Thyroid gland (tissue), 4 donors: ENCODE data around the gene SLC35D1. TPM values are rescaled to one million over a fixed set of nuclear protein-coding genes. Genes with fewer than 3 reads are reported as not detected.

Source experiments
- DNase-seq, 2 donors: peaks; one replicate each; pipeline ENCODE4 v3.0.0-alpha.2; 2019
- H3K27ac ChIP-seq, 3 donors: fragments of 200-600 bp; sonication (generic); 1 replicate in 2 of 3; 2 replicates in 1 of 3; pipeline ENCODE4 v1.5.1; 2016 to 2019; ENCODE audit warnings: mild to moderate bottlenecking in 1 of 3, moderate library complexity in 1 of 3
- H3K27me3 ChIP-seq: fragments of 200-600 bp; sonication (generic); one replicate; pipeline ENCODE4 v1.5.1; 2019
- H3K36me3 ChIP-seq, 2 donors: fragments of 200-600 bp; sonication (generic); one replicate each; pipeline ENCODE4 v1.5.1; 2016 to 2019
- H3K4me1 ChIP-seq, 2 donors: fragments of 200-600 bp; sonication (generic); one replicate each; pipeline ENCODE4 v1.5.1; 2017 to 2019
- H3K4me3 ChIP-seq, 3 donors: fragments of 200-600 bp; sonication (generic); replicated peaks in 1 of 3; 1 replicate in 2 of 3; 2 replicates in 1 of 3; pipeline ENCODE4 v1.5.1; 2016; ENCODE audit warnings: mild to moderate bottlenecking in 1 of 3
- H3K9me3 ChIP-seq: fragments of 200-600 bp; sonication (generic); one replicate; pipeline ENCODE4 v1.5.1; 2017
- POLR2A ChIP-seq, 2 donors: fragments of 450-650 bp; IDR thresholded peaks; one replicate each; pipeline ENCODE4 v1.6.1; 2017; ENCODE audit warnings: antibody characterized with exemption in 2 of 2, mild to moderate bottlenecking in 2 of 2, moderate library complexity in 1 of 2
- WGBS, 2 donors: methylation state at CpG; one replicate each; pipeline ENCODE4 v1.1.5; 2017; 5-methylcytosine and 5-hydroxymethylcytosine counted together
- intact Hi-C: fragments of 100-400 bp; cut with DNase I; formaldehyde crosslinking; loops from one replicate; pipeline ENCODE4 v1.15.1; 2023
- total RNA-seq, 4 donors: library from RNA; depleted of rRNA; stranded (reverse); fragments of >200 nt; gene quantifications; one replicate each; pipeline ENCODE4 v1.2.3, GENCODE V29; 2016
- TF ChIP-seq, protein P1 (sequence below), 6 experiments: fragments of 200-600 bp in 3 of 6; fragments of 450-650 bp in 3 of 6; sonication (generic) in 3 of 6; IDR thresholded peaks; one replicate each; pipeline ENCODE4 v1.5.1; 2016 to 2019; ENCODE audit warnings: antibody characterized with exemption in 6 of 6, mild to moderate bottlenecking in 2 of 6, inconsistent platforms in 1 of 6, moderate library complexity in 1 of 6

SLC35D1 gene
- total RNA-seq, 4 donors from 2014 or later = 15.3 to 22.7 (median 17.0) TPM

DNA sequence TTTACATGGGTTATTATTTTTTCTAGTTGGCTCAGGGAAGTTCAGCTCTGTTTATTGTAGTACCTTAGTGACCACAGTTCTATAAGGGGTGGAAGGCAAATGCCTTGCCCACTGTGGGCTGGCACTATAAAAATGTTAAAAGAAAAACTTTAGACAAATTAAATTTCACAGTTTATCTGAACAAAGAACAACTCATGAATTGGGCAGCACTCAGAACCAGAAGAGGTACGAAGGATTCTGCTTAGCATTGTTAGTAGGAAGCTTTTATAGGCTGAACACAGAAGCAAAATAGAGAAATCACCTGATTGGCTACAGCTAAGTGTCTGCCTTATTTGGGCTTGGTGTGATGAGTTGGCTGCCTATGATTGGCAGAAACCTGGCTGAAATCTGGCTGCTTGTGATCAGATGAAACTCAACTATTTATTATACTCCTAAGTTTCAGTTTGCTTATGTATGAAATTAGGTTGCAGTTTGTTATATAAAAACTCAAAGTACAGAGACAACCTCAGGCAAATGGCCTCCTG is 35.8 kb upstream of the SLC35D1 start:
- Histone ChIP-seq H3K4me1 (no peaks in the 10 kb centered on the region), H3K9me3 (no peaks in the 10 kb centered on the region), H3K27ac (no peak overlapping the region), H3K36me3 (no peaks in the 10 kb centered on the region), H3K27me3 (no peaks in the 10 kb centered on the region), H3K4me3 (no peak overlapping the region)
- WGBS, 2 donors = 86 to 91% methylated on average over 1 of the region's 1 CpG
- intact Hi-C loops = no loop called here
- TF ChIP-seq POLR2A (IDR thresholded peaks at IDR 0.05) = no peak
- TF ChIP-seq, protein P1, sequence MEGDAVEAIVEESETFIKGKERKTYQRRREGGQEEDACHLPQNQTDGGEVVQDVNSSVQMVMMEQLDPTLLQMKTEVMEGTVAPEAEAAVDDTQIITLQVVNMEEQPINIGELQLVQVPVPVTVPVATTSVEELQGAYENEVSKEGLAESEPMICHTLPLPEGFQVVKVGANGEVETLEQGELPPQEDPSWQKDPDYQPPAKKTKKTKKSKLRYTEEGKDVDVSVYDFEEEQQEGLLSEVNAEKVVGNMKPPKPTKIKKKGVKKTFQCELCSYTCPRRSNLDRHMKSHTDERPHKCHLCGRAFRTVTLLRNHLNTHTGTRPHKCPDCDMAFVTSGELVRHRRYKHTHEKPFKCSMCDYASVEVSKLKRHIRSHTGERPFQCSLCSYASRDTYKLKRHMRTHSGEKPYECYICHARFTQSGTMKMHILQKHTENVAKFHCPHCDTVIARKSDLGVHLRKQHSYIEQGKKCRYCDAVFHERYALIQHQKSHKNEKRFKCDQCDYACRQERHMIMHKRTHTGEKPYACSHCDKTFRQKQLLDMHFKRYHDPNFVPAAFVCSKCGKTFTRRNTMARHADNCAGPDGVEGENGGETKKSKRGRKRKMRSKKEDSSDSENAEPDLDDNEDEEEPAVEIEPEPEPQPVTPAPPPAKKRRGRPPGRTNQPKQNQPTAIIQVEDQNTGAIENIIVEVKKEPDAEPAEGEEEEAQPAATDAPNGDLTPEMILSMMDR (IDR thresholded peaks at IDR 0.05) = no peak
- no peak for DNase-seq

DNA sequence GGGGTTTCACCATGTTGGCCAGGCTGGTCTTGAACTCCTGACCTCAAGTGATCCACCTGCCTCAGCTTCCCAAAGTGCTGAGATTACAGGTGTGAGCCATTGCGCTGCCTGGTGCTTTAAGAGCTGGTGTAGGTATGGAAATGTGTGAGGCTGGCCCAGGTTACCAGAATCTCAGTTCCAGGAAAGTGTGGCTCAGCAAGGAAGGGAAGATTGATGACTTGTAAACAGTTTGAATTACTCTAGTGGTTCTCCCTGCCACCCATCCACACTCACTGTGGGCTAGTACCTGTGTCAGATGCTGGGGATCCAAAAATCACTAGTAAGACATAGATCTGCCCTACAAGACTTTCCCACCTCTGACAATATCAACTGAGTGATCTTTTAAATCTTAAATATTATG is 34.5 kb upstream of the SLC35D1 start:
- no peaks in the 10 kb centered on the region for H3K27me3 ChIP-seq
- intact Hi-C loops = no loop called here
- no peaks in the 10 kb centered on the region for H3K36me3 ChIP-seq
- 83 to 100% methylated on average over 1 of the region's 1 CpG for WGBS, 2 donors
- no peaks in the 10 kb centered on the region for H3K9me3 ChIP-seq
- no peak overlapping the region for H3K4me3 ChIP-seq
- no peaks in the 10 kb centered on the region for H3K4me1 ChIP-seq
- no peak for DNase-seq
- no peak overlapping the region for H3K27ac ChIP-seq
- TF ChIP-seq, protein P1 (IDR thresholded peaks at IDR 0.05) = no peak

DNA sequence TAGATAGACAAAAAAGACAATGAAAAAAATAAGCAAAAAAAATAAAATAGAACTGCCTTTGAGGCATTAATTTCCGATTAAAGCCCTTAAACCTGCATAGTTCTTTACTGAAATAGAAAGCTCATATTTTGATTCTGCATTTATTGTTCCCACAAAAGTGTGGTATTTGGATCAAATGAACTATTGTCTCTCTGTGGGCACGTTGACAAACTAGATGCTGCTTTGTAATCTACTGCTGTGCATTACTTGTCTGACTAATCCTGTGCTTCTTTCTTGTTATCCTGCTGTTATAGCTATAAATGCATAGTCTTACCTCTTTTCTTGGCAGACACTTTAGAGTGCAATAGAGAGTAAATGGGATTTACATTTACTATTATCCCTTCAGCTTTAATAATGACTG is 31.4 kb upstream of the SLC35D1 start:
- H3K9me3 ChIP-seq = no peaks in the 10 kb centered on the region
- DNase-seq = no peak
- no peaks in the 10 kb centered on the region for H3K27me3 ChIP-seq
- no peak overlapping the region for H3K27ac ChIP-seq
- H3K36me3 ChIP-seq = no peaks in the 10 kb centered on the region
- H3K4me1 ChIP-seq = no peaks in the 10 kb centered on the region
- no peak overlapping the region for H3K4me3 ChIP-seq
- 68 to 71% methylated on average over 2 of the region's 2 CpGs for WGBS, 2 donors
- TF ChIP-seq, protein P1 (IDR thresholded peaks at IDR 0.05) = no peak
- TF ChIP-seq POLR2A (IDR thresholded peaks at IDR 0.05) = no peak
- intact Hi-C loops = no loop called here

DNA sequence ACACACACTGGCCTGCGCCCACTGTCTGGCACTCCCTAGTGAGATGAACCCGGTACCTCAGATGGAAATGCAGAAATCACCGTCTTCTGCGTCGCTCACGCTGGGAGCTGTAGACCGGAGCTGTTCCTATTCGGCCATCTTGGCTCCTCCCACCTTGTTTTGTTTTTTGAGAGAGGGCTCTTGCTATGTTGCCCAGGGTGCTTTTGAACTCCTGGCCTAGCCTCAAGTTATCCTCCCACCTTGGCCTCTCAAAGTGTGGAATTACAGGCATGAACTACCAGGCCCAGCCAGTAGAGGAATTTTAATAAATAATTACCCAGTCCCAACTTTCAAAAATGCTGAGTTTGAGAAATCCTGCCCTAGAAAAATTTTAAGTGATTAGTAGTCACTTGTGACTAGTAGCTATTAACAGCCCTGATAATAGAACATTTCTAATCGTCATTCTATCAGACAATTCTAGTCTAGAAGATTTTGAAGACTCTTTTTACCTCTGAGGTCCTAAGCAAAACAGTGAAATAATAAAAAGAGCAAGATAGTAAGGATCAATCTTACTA is 30.9 kb upstream of the SLC35D1 start:
- no peak overlapping the region for H3K27ac ChIP-seq
- H3K36me3 ChIP-seq = no peaks in the 10 kb centered on the region
- no peaks in the 10 kb centered on the region for H3K4me1 ChIP-seq
- 96 to 97% methylated on average over 7 to 9 of the region's 9 CpGs for WGBS, 2 donors
- H3K4me3 ChIP-seq = no peak overlapping the region
- H3K27me3 ChIP-seq = no peaks in the 10 kb centered on the region
- no peaks in the 10 kb centered on the region for H3K9me3 ChIP-seq
- no peak for DNase-seq
- TF ChIP-seq POLR2A (IDR thresholded peaks at IDR 0.05) = no peak
- TF ChIP-seq, protein P1 (IDR thresholded peaks at IDR 0.05) = no peak
- intact Hi-C loops = no loop called here

DNA sequence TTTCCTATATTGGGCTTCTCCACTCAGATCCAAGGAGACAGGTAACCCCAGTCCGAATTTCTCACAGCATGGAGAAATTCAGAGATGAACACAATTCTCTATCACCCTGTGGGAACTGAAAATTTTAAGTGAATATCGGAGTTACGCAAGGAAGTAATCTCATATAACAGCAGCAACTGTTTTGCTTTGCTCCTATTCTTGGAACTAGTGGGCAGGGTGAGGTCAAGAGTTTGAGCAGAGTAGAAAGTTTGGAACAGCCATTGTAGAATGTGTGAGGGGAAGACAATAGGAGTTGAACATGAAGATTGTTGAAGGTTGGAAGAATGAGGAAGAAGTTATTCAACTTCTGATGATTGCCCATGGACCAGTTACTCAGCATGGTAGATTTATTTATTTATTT is 24.3 kb upstream of the SLC35D1 start:
- no peak overlapping the region for H3K4me3 ChIP-seq
- intact Hi-C loops = no loop called here
- DNase-seq = no peak
- H3K4me1 ChIP-seq = no peaks in the 10 kb centered on the region
- TF ChIP-seq POLR2A (IDR thresholded peaks at IDR 0.05) = no peak
- TF ChIP-seq, protein P1 (IDR thresholded peaks at IDR 0.05) = no peak
- no peak overlapping the region for H3K27ac ChIP-seq
- H3K27me3 ChIP-seq = no peaks in the 10 kb centered on the region
- H3K36me3 ChIP-seq = no peaks in the 10 kb centered on the region
- H3K9me3 ChIP-seq = no peaks in the 10 kb centered on the region
- 95% methylated on average over 3 of the region's 3 CpGs for WGBS, 2 donors
